Left lung (tissue), 10 donors: Measurements from ENCODE around the gene LEMD3. TPM values are rescaled to one million over a fixed set of nuclear protein-coding genes. Genes with fewer than 3 reads are reported as not detected.
A peak's percentile ranks its signal among the peaks of the same experiment; 100 is the strongest.

Source experiments
- ATAC-seq: fragments of 200-7000 bp; cut with Tn5 transposase; one replicate; pipeline ENCODE4 v1.9.1; 2020; ENCODE audit warnings: moderate library complexity
- DNase-seq, 4 donors: peaks; one replicate each; pipeline ENCODE4 v3.0.0-alpha.2; 2013 to 2020
- H3K27ac ChIP-seq, 2 donors: fragments of 200-600 bp; sonication (generic) in 1 of 2; one replicate each; pipeline versions ENCODE4 v1.5.0 to v1.8.0; 2020 to 2021
- H3K27me3 ChIP-seq, 2 donors: fragments of 200-600 bp; sonication (generic) in 1 of 2; one replicate each; pipeline versions ENCODE4 v1.5.0 to v1.8.0; 2020 to 2021
- H3K36me3 ChIP-seq, 2 donors: fragments of 200-600 bp; sonication (generic) in 1 of 2; one replicate each; pipeline versions ENCODE4 v1.5.0 to v1.8.0; 2020 to 2021
- H3K4me1 ChIP-seq, 2 donors: fragments of 200-600 bp; one replicate each; pipeline ENCODE4 v1.8.0; 2021
- H3K4me3 ChIP-seq, 2 donors: fragments of 200-600 bp; sonication (generic) in 1 of 2; one replicate each; pipeline versions ENCODE4 v1.5.0 to v1.8.0; 2020 to 2021; ENCODE audit warnings: mild to moderate bottlenecking in 1 of 2
- H3K9me3 ChIP-seq, 2 donors: fragments of 200-600 bp; sonication (generic) in 1 of 2; one replicate each; pipeline versions ENCODE4 v1.5.0 to v1.8.0; 2020 to 2021
- intact Hi-C, 2 donors: fragments of 100-400 bp; cut with DNase I; formaldehyde crosslinking; loops; one replicate each; pipeline versions ENCODE4 v1.11.2 to v1.14.2; 2022
- polyA plus RNA-seq, 6 donors: library from polyadenylated mRNA; unstranded; fragments of 120-200 nt; gene quantifications; one replicate each; pipeline ENCODE4 v1.2.1, GENCODE V29; 2013; ENCODE audit not compliant: insufficient read length in 6 of 6
- total RNA-seq, 2 donors: library from RNA; stranded (reverse); fragmentation: NEBNext Ultra II Directional; extraction: Animal tissue kit (Norgen Biotek cat#: 25700); gene quantifications; one replicate each; pipeline ENCODE4 v1.2.1, GENCODE V29; 2021
- TF ChIP-seq, protein P1 (sequence below), 2 donors: fragments of 200-600 bp; sonication (generic) in 1 of 2; IDR thresholded peaks; one replicate each; pipeline versions ENCODE4 v1.5.0 to v1.8.0; 2021; ENCODE audit warnings: antibody characterized with exemption in 2 of 2
- donor health status: DM: no; HTN: yes; CAD: no.
- donor health status: DM: no; HTN: no; CAD: no.

The LEMD3 gene
- total and polyA plus RNA-seq, 8 donors = 26.5 to 47.0 (median 43.1) TPM

DNA sequence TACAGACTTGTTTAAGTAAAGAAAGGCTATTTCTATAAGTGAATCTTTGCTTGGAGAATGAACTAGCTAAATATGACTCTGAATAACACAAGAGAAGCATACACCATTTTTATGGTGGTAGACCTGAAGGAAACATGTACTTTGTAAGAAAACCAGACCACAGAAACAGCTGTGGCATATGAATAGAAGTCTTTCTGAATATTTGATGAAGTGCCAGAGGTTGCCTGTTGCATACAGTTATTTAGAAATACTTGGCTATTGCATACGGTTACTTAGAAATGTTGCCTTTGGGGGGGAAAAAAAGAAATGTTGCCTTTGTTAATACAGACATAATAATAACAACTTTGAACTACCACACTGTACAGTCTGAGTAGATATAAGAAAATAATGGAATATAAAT lies 16.8 kb upstream of the LEMD3 start:
- Histone ChIP-seq H3K4me1 (peaks cover 0 to 12% of the 10 kb centered on the region in 2 donors), H3K9me3 (no peaks in the 10 kb centered on the region), H3K36me3 (no peaks in the 10 kb centered on the region), H3K27ac (no peak overlapping the region), H3K27me3 (no peaks in the 10 kb centered on the region), H3K4me3 (no peak overlapping the region)
- DNase-seq = peak in 2 of 4 donors; percentile 62 to 72
- ATAC-seq = no peak
- intact Hi-C loops = no loop called here
- TF ChIP-seq, protein P1, sequence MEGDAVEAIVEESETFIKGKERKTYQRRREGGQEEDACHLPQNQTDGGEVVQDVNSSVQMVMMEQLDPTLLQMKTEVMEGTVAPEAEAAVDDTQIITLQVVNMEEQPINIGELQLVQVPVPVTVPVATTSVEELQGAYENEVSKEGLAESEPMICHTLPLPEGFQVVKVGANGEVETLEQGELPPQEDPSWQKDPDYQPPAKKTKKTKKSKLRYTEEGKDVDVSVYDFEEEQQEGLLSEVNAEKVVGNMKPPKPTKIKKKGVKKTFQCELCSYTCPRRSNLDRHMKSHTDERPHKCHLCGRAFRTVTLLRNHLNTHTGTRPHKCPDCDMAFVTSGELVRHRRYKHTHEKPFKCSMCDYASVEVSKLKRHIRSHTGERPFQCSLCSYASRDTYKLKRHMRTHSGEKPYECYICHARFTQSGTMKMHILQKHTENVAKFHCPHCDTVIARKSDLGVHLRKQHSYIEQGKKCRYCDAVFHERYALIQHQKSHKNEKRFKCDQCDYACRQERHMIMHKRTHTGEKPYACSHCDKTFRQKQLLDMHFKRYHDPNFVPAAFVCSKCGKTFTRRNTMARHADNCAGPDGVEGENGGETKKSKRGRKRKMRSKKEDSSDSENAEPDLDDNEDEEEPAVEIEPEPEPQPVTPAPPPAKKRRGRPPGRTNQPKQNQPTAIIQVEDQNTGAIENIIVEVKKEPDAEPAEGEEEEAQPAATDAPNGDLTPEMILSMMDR (IDR thresholded peaks at IDR 0.05) = no peak

DNA sequence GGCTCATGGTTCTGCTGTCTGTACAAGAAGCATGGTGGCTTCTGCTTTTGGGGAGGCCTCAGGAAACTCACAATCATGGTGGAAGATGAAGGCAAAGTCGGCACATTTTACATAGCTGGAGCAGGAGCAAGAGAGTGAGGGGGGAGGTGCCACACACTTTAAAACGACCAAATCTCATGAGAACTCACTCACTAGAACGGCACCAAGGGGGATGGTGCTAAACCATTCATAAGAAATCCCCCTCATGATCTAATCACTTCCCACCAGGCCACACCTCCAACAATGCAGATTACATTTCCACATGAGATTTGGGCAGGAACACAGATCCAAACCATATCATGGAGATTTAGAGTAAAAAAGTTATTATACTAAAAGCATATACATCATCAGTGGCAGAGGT lies 13.6 kb upstream of the LEMD3 start:
- TF ChIP-seq, protein P1 (IDR thresholded peaks at IDR 0.05) = no peak
- H3K4me1 ChIP-seq = peaks cover 0 to 12% of the 10 kb centered on the region in 2 donors
- no peaks in the 10 kb centered on the region for H3K27me3 ChIP-seq
- no peaks in the 10 kb centered on the region for H3K9me3 ChIP-seq
- ATAC-seq = no peak
- no peak overlapping the region for H3K4me3 ChIP-seq
- peak overlapping the region in 1 of 2 donors; percentile 77 for H3K27ac ChIP-seq
- H3K36me3 ChIP-seq = no peaks in the 10 kb centered on the region
- DNase-seq = no peak
- intact Hi-C loops = no loop called here

DNA sequence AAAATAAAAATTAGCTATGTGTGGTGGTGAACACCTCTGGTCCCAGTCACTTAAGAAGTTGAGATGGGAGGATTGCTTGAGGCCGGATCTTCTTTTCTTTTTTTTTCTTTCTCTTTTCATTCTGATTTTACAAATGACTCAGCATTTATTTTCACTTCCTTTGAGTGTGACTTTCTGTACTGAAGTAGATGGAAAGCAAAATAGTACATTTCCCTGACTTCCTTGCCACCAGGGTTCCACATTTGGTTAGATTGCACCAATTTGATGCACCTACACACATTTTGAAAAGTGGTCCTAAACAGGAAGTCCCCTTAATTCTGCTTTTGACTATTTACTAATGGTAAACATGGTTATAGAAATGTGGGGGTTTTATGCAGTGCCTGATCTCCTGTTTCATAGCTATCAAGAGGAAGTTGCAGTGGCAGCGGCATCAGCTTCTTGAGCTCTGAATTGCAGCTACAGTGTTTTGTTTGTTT lies 13.0 kb upstream of the LEMD3 start:
- Histone ChIP-seq H3K36me3 (no peaks in the 10 kb centered on the region), H3K4me1 (peaks cover 0 to 12% of the 10 kb centered on the region in 2 donors), H3K27me3 (no peaks in the 10 kb centered on the region), H3K4me3 (peak overlapping the region in 1 of 2 donors; percentile 14), H3K27ac (peak overlapping the region in 1 of 2 donors; percentile 77), H3K9me3 (no peaks in the 10 kb centered on the region)
- TF ChIP-seq, protein P1 (IDR thresholded peaks at IDR 0.05) = no peak
- no peak for ATAC-seq
- no peak for DNase-seq
- intact Hi-C loops = no loop called here

DNA sequence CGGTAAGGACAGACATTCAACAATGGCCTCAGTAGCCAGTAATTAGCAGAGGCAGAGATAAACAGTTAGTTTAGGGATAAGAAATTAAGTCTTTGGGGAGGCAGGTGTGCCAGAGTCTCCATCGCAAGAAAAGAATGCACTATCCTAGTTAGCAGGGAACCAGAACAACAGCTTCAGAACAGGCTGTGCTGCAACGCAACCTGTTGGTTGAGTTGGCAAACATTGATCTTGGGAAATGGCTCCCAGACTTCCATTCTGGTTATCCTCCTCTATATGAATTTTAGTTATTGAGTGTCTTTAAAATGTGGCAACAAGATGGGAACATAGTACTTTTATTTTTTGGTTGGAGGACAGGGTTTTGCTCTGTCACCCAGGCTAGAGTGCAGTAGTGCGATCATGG lies 12.3 kb upstream of the LEMD3 start:
- Histone ChIP-seq H3K4me3 (no peak overlapping the region), H3K9me3 (no peaks in the 10 kb centered on the region), H3K4me1 (peaks cover 0 to 12% of the 10 kb centered on the region in 2 donors), H3K27ac (peak overlapping the region in 1 of 2 donors; percentile 77), H3K36me3 (no peaks in the 10 kb centered on the region), H3K27me3 (no peaks in the 10 kb centered on the region)
- DNase-seq = no peak
- no peak for ATAC-seq
- TF ChIP-seq, protein P1 (IDR thresholded peaks at IDR 0.05) = no peak
- intact Hi-C loops = no loop called here

DNA sequence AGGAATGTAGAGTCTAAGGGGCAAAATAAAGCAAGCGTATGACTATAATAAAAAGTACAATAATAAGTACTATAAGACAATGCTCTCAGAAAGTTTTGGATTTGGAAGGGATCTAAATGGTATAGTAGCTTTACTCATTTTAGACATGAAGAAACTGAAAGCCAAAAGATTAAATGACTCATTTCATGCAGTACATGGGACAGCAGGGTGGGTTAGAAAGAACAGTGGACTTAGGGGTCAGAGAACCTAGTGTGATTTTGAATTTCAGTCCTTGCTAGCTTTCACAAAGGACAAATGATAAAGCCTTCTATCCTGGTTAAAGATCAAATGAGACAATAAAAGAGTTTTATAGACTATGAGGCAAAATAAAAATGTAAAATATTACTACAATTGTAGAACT lies 6.8 kb upstream of the LEMD3 start:
- Histone ChIP-seq H3K36me3 (no peaks in the 10 kb centered on the region), H3K27me3 (no peaks in the 10 kb centered on the region), H3K4me3 (no peak overlapping the region), H3K4me1 (no peaks in the 10 kb centered on the region), H3K27ac (no peak overlapping the region), H3K9me3 (no peaks in the 10 kb centered on the region)
- no peak for ATAC-seq
- TF ChIP-seq, protein P1 (IDR thresholded peaks at IDR 0.05) = no peak
- DNase-seq = no peak
- intact Hi-C loops = no loop called here
